Measurements from ENCODE around the gene ANKRD13C. TPM values are rescaled to one million over a fixed set of nuclear protein-coding genes. Genes with fewer than 3 reads are reported as not detected.

Gene ANKRD13C
- total and polyA plus RNA-seq, 12 donors: 8.0 to 30.8 (median 20.9) TPM

DNA sequence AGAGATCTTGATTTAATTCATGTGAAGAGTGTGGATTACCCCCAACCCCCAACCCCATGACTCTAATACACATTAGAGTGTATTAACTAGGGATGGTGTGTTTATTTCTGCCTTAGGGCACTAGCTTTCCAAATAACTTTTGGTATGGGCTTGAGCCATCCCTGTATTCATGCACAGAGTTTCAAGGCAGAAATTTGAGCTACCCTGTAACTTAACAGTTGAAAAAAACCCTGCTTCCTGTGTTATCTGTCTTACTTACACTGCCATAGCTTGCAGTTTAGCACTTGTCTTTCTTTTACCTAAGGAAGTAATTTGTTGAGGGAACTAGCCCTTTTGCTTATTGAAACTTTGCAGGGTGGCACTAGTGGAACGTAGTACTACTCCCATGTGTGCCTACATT lies 127.1 kb downstream of the ANKRD13C start:
- Histone ChIP-seq H3K27me3 (no peaks in the 10 kb centered on the region), H3K27ac (no peak overlapping the region), H3K36me3 (replicated peaks in 1 of 2) (peaks cover 0 to 58% of the 10 kb centered on the region in 2 donors), H3K4me3 (no peak overlapping the region), H3K4me1 (replicated peaks in 1 of 2) (peaks cover 8 to 42% of the 10 kb centered on the region in 2 donors), H3K9me3 (replicated peaks in 1 of 3) (no peaks in the 10 kb centered on the region)
- DNase-seq: no peak
- intact Hi-C loops (cut with DNase I): no loop called here
- TF ChIP-seq, protein P1, sequence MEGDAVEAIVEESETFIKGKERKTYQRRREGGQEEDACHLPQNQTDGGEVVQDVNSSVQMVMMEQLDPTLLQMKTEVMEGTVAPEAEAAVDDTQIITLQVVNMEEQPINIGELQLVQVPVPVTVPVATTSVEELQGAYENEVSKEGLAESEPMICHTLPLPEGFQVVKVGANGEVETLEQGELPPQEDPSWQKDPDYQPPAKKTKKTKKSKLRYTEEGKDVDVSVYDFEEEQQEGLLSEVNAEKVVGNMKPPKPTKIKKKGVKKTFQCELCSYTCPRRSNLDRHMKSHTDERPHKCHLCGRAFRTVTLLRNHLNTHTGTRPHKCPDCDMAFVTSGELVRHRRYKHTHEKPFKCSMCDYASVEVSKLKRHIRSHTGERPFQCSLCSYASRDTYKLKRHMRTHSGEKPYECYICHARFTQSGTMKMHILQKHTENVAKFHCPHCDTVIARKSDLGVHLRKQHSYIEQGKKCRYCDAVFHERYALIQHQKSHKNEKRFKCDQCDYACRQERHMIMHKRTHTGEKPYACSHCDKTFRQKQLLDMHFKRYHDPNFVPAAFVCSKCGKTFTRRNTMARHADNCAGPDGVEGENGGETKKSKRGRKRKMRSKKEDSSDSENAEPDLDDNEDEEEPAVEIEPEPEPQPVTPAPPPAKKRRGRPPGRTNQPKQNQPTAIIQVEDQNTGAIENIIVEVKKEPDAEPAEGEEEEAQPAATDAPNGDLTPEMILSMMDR (IDR thresholded peaks at IDR 0.05): no peak
- TF ChIP-seq POLR2A (IDR thresholded peaks at IDR 0.05): no peak
- 32 to 53% (median 37%) methylated on average over 1 of the region's 1 CpG for WGBS, 4 donors

DNA sequence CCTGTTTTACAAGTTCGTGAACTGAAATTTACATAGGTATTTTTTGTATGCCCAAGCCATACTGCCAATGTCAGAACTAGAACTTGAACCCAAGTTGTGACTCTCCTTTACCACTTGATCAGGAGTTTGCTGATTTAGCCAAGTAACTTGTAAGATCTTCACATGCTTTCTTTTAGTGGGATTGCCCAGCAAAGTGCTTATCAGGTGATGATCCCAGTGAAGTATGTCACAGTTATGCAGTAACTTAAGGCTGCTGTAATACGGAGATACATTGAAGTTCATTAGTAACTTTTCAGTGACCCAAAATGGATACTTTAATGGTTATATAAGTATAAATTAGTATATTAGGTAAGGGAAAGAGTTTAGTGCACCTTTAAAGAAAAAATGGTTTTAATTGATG lies 129.6 kb downstream of the ANKRD13C start:
- Histone ChIP-seq H3K9me3 (replicated peaks in 1 of 3) (no peaks in the 10 kb centered on the region), H3K27me3 (no peaks in the 10 kb centered on the region), H3K4me1 (replicated peaks in 1 of 2) (peaks cover 11 to 56% of the 10 kb centered on the region in 2 donors), H3K27ac (no peak overlapping the region), H3K4me3 (no peak overlapping the region), H3K36me3 (replicated peaks in 1 of 2) (peaks cover 0 to 34% of the 10 kb centered on the region in 2 donors)
- intact Hi-C loops (cut with DNase I): no loop called here
- TF ChIP-seq POLR2A (IDR thresholded peaks at IDR 0.05): no peak
- TF ChIP-seq, protein P1 (IDR thresholded peaks at IDR 0.05): no peak
- no peak for DNase-seq
- WGBS, 4 donors: 83 to 91% (median 86%) methylated on average over 2 of the region's 2 CpGs

DNA sequence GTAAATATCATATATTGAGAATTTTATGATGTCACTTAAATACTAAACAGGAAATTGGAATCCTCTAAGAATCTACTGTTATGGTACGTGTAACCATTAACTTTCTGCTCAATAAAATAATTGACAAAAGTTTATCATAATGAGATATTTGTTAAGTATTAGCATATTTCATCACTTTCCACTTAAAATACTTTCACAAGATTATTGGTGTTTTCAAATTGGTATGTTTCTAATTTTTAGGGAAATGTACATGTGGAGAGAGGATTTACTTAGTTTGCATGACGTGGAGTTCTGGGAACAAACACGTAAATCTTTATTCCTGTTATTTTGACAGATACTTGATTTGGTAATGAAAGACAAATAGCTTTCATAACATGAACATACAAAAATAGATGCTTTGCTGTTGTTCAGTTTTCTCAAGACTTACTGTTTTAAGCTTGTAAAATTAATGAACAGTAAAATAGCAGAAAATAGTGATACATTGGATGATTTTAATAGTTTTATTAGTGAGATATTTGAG lies 131.7 kb downstream of the ANKRD13C start:
- no peak for TF ChIP-seq POLR2A (IDR thresholded peaks at IDR 0.05)
- TF ChIP-seq, protein P1 (IDR thresholded peaks at IDR 0.05): no peak
- intact Hi-C loops (cut with DNase I): no loop called here
- peaks cover 0 to 15% of the 10 kb centered on the region in 2 donors for H3K36me3 ChIP-seq (replicated peaks in 1 of 2)
- no peaks in the 10 kb centered on the region for H3K27me3 ChIP-seq
- H3K27ac ChIP-seq: peak overlapping the region in 2 of 5 donors; percentile 95 to 98
- peaks cover 11 to 56% of the 10 kb centered on the region in 2 donors for H3K4me1 ChIP-seq (replicated peaks in 1 of 2)
- DNase-seq: no peak
- peak overlapping the region in 1 of 4 donors; percentile 73 for H3K4me3 ChIP-seq
- H3K9me3 ChIP-seq (replicated peaks in 1 of 3): no peaks in the 10 kb centered on the region
- 26 to 37% (median 29%) methylated on average over 3 of the region's 3 CpGs for WGBS, 4 donors

DNA sequence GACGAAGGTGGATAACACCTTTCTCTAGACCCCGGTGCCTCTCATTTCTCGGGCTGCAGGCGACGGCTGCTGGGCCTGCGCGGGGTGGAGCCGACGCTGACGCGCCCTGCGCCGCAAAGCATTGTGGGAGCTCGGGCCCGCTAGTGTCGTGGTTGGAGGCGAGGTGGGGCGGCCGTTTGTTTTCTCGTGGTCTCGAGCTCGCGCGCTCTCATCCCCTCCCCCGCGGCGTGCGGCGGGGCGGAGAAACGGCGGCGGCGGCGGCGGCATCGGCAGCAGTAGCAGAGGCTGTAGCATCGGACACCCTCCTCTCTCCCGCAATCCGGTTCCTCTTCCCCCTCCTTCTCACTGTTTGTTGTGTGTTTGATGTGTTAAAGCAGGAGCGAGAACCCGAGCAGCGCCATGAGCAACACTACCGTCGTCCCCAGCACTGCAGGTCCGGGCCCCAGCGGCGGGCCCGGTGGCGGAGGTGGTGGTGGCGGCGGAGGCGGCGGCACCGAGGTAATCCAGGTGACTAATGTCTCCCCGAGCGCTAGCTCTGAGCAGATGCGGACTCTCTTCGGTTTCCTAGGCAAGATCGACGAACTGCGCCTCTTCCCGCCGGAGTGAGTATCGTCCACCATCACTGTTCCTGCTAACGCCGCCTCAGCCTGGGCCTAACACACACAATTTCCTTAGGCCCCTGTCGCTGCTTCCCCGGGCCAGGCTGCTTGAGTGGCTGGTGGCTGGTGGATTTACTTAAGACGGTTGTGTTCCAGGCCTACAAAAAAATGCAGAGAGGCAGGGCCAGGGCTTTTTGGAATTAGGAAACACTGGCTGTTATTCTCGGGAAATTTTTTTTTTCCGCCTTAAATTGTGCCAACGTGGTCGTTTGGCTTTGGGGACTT lies 133.0 kb downstream of the ANKRD13C start, which contains the start of gene SRSF11:
SRSF11 (plus strand) TSS at position 143 of the 884 bp plus-strand sequence; CDS start at position 400, 257 bp downstream.
- peaks cover 11 to 45% of the 10 kb centered on the region in 2 donors for H3K4me1 ChIP-seq (replicated peaks in 1 of 2)
- intact Hi-C loops (cut with DNase I): no loop called here
- peak within 1 kb of the TSS; percentile 46 to 84 (median 68) for H3K4me3 ChIP-seq
- H3K9me3 ChIP-seq (replicated peaks in 1 of 3): no peaks in the 10 kb centered on the region
- H3K27me3 ChIP-seq: no peaks in the 10 kb centered on the region
- TF ChIP-seq, protein P1 (IDR thresholded peaks at IDR 0.05): peak in 4 of 6 experiments; percentile 13 to 39 (median 25)
- peak; percentile 67 to 91 for TF ChIP-seq POLR2A (IDR thresholded peaks at IDR 0.05)
- H3K27ac ChIP-seq: peak within 1 kb of the TSS; percentile 86 to 98 (median 95)
- peaks cover 0 to 15% of the 10 kb centered on the region in 2 donors for H3K36me3 ChIP-seq (replicated peaks in 1 of 2)
- peak; percentile 95 to 98 (median 97) for DNase-seq
- 0 to 1% (median 1%) methylated on average over 39 to 74 of the region's 74 CpGs for WGBS, 4 donors
